Measurements from ENCODE around the gene DYRK1B.
"Not testable (repeated sequence)": the region's sequence is repeated elsewhere in the genome, so short reads cannot be mapped to it uniquely, and the experiment has no call there.

Gene DYRK1B

GRCh38 chr19:39833464-39834286 is at the start of gene DYRK1B:
DYRK1B (minus strand) TSS chr19:39834162; CDS start chr19:39831867, 2,295 bp downstream.
- DNase-seq (ENCODE audit: low read depth in 3 of 3) = peak; percentile 91 to 95 (median 94)

DNA sequence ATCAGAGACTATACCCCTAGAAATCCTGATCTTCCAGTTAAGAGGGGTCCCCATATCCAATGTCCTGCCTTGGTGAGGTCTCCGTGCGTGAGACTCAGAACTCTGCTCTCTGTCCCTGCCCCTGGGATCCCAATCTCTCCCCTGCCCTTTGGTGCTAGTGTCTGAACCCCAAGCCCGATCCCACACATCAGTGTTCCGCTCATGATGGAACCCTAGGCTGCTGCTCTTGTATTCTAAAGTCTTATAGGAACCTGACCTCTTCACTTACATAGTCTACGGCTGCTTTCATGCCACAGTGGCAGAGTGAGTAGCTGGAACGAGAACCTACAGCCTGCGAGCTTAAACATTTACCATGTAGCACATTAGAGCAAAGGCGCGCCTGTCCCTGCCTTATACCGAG is 48.7 kb upstream of the DYRK1B start:
- DNase-seq (ENCODE audit: low read depth in 3 of 3) = not testable (repeated sequence)

DNA sequence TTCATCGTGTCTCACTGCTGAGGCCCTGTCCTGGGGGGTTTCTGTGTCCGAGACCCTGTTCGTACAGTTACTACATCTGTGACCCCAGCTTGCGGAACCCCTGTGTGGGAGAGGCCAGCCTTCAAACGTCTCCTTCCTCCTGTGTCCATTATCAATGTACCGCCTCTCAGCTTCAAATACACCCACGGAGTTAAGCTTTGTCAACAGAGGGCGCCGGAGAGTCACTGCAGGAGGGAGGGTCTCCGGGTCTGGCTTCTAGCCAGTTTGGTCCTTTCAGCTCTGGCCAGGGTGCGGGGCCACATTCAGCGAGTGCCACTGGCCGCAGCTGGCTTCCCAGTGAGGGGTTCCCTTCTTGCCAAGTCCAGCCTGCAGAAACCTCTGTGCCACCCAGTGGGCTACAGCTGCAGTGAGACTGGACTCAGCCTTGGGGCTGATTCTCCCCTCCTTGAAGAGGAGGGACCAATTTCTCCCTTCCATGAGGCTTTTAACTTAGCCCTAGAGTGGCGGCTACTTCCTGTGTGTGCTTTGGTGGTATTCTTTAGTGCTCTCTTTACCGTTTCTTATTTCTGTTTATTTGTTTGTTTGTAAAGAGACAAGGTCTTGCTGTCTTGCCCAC is 47.6 kb upstream of the DYRK1B start:
- peak in 1 of 3 experiments; percentile 28 for DNase-seq (ENCODE audit: low read depth in 3 of 3)

DNA sequence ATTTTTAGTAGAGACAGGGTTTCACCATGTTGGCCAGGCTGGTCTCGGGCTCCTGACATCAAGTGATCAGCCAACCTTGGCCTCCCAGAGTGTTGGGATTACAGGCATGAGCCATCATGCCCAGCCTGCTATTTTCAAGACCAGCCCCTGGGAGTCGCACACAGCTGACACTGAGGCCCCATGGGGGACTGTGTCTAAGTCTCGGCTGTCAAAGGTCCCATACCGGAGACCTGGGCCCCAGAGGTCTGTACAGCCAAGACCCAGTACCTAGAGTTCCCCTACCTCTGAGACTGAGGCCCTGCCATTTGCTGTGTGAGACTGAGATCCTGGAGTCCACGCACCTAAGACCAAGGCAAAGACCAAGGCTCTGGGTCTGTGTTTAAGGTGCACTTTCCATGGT is 46.3 kb upstream of the DYRK1B start:
- not testable (repeated sequence) for DNase-seq (ENCODE audit: low read depth in 3 of 3)

DNA sequence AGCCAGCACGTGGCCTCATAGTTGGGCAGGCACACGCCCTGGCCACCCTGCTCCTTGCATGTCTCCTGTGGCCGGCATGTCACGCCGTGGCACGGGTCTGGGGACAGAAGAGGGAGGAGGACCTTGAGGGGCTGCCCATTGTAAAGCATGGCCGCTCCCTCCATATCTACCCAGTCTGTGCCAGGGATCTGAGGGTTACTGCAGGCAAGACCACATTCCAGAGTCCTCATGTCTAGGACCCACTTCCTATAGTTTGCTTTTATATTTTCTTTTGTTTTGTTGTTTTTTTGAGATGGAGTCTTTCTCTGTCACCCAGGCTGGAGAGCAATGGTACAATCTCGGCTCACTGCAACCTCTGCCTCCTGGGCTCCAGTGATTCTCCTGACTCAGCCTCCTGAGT is 45.8 kb upstream of the DYRK1B start:
- DNase-seq (ENCODE audit: low read depth in 3 of 3) = not testable (repeated sequence)

DNA sequence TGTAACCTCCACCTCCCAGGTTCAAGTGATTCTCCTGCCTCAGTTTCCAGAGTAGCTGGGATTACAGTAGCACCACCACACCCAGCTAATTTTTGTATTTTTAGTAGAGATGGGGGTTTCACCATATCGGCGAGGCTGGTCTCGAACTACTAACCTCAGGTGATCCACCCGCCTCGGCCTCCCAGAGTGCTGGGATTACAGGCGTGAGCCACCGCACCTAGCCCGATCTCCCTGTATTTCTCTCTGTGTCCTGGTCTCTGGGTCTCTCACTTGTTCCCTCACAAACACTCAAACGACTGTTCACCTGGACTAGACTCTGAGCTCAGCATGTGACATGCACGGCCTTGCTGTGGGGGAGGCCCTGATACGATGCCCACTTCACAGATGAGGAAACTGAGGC is 44.9 kb upstream of the DYRK1B start:
- DNase-seq (ENCODE audit: low read depth in 3 of 3) = not testable (repeated sequence)

DNA sequence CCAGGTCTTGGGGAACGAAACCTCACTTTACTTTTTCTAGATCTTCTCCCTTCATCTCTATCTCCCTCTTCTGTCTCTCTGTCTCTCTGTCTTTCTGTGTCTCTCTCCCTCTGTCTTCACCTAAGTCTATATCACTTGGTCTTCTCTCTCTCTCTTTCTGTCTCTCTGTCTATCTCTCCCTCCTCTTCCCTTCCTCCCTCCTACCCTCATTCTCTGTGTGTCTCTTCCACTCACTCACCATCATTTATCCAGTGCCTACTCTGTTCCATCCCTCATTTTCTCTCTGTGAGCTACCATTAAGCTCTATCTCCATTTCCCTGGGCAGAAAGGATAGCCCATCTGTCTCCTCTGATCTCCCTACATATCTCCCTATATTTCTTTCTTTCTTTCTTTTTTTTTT is 44.4 kb upstream of the DYRK1B start:
- DNase-seq (ENCODE audit: low read depth in 3 of 3) = no peak

- not testable (repeated sequence) for DNase-seq (ENCODE audit: low read depth in 3 of 3)
Observed at GRCh38 chr19:39877982-39878381, 44.0 kb upstream of the DYRK1B start.

DNA sequence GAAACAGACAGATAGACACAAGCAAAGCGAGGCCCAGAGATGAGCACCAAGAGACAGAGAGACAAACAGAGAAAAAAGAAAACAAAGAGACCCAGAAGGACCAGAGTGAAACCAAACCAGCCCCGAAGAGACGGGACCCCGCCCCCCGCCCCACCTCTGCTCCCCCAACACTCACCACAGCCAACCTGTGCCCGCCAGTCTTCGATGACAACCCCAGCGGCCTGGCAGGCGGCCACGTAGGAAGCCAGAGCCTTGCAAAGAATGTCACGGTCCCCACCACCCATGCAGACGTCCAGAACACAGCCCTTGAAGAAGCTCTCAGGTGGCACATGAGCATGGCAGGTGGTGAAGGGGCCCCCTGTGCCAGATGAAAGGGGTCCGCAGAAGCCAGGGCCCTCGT is 43.5 kb upstream of the DYRK1B start:
- not testable (repeated sequence) for DNase-seq (ENCODE audit: low read depth in 3 of 3)

DNA sequence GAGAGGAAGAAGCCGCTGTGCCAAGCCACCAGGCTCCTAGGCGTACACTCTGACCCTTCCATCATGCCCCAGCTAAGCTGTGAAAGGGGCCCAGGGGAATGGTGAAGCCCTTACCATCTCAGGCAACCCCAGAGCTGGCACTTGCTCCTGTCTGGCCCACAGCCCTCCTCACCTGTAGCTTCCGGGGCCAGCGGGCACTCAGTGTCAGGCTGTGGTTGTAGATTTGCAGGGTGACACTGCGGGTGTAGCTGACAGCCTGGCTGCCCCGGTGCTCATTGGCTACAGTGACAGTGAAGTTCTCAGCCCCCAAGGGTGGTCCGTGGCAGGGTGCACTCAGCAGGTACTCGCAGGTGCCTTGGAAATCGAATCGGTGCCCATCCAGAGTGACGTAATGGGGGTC is 42.5 kb upstream of the DYRK1B start:
- not testable (repeated sequence) for DNase-seq (ENCODE audit: low read depth in 3 of 3)

- not testable (repeated sequence) for DNase-seq (ENCODE audit: low read depth in 3 of 3)
Observed at GRCh38 chr19:39875401-39875864, 41.5 kb upstream of the DYRK1B start.

DNA sequence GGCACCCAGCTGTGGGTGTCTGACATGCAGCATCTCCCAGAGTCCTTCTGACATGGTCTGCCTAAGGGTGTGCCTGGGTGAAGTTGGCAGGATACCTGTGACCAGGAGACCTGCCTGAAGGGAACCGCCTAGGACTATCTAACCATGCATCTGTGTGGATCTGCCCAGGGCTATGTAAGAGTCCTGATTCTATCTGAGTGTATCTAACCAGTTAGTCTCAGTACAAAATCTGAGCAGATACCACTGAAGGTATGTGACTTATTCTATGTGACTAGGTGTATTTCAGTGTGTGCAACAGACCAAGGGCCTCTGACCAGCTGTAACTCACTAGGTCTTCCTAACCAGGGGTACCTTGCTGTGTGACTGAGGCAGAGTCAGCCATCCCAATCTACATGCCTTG is 40.4 kb upstream of the DYRK1B start:
- DNase-seq (ENCODE audit: low read depth in 3 of 3) = no peak

DNA sequence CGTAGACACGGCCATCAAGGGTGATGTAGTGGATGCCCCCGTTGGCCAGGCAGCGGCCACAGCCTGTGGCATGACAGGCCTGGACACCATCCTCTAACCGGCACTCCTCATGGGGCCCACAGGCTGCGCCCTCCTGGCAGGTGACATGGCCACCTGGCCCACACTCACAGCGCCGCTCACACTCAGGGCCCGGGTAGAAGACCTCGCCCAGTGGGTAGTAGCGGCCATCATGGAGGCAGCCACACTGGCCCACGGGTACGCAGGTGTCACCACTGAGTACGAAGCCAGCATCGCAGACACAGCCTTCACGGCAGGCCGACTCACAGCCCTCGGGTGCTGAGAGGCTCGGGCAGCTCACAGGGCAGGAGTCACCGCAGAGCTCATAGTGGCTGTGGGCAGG is 39.4 kb upstream of the DYRK1B start:
- no peak for DNase-seq (ENCODE audit: low read depth in 3 of 3)

DNA sequence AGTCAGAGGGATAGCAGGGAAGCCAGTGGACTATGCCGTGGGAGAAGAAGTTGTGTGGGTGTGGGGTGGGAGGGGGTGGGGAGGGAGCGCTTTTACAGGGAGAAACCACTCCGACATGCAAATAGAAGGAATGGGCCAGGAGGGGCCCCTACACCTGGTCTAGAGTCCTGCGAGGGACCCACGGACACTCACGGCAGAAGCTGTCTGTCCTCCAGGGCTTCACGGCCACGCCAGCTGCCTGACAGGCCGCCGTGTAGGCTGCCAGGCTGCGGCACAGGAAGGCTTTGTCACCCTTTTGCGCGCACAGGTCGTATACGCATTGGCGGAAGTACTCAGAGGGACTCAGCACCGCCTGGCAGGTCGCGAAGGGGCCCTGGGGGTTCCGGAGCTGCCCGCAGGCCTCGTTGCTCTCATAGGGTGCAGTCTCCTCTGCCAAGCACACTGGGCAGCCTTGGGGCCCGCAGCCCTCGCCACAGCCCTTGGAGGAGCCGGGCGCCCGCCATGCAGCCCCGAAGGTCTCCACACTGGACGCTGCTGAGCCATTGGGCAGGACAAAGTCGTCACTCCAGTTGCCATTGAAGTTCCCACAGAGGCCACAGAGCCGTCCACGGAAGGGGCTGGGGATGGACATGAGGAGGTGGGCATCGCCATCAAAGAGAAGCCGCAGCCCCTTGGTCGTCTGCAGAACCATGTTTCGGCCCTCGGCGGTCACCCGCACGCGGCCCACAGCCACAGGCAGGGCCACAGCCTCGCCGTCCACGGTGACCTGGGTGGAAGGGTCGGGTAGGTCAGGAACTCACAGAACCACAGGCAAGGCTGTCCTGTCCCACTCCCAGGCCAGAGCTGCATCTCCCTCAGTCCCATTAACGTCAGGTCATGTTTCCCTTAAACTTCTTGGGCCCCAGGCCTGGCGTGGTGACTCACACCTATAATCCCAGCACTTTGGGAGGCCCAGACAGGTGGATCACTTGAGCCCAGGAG is 38.2 kb upstream of the DYRK1B start:
- no peak for DNase-seq (ENCODE audit: low read depth in 3 of 3)

GRCh38 chr19:39871362-39871761 is 37.4 kb upstream of the DYRK1B start:
- DNase-seq (ENCODE audit: low read depth in 3 of 3) = no peak

- no peak for DNase-seq (ENCODE audit: low read depth in 3 of 3)
Observed at GRCh38 chr19:39870171-39870971, 36.4 kb upstream of the DYRK1B start.

DNA sequence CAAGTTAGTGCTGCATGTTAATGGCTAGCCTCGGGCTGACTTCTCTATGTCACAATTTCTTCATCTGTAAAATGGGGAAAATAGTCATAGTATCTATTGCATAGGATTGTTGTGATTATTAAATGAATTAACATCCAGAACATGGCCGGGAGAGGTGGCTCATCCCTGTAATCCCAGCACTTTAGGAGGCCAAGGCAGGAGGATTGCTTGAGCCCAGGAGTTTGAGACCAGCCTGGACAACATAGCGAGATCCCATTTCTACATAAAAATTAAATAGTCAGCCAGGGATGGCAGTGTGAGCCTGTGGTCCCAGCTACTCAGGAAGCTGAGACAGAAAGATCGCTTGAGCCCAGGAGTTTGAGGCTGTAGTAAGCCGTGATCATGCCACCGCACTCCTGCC is 34.0 kb upstream of the DYRK1B start:
- DNase-seq (ENCODE audit: low read depth in 3 of 3) = no peak

DNA sequence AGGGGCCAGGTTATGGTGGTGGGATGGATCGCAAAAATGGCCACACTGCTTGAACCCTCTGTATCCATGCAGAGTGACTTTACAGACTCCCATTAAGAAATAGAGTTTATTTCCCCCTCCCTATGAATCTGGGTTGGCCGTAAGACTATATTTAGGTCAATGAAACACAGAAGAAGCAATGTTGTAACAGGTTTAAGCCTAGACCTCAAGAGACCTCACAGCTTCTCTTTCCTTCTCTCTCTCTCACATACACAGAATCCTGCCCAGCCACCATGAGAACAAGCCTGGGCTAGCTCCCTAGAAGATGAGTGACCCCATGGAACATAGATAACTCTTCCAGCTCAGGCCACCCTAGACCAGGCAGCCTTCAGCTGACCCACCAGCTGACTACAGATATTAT is 33.2 kb upstream of the DYRK1B start:
- DNase-seq (ENCODE audit: low read depth in 3 of 3) = no peak

- DNase-seq (ENCODE audit: low read depth in 3 of 3) = no peak
Observed at GRCh38 chr19:39865953-39866352, 32.0 kb upstream of the DYRK1B start.

- DNase-seq (ENCODE audit: low read depth in 3 of 3) = no peak
Observed at GRCh38 chr19:39865186-39865585, 31.2 kb upstream of the DYRK1B start.

DNA sequence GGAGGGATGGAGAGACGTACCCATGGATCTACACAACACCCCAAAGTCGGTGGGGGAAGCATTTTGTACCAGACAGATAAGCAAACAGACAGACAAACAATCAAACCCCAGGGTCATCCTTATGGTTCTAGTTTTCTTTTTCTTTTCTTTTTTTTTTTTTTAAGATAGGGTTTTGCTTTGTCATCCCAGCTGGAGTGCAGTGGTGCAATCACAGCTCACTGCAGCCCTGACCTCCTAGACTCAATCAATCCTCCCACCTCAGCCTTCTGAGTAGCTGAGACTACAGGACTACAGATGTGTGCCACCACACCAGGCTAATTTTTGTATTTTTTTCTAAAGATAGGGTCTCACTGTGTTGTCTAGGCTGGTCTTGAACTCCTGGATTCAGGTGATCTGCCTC is 30.2 kb upstream of the DYRK1B start:
- DNase-seq (ENCODE audit: low read depth in 3 of 3) = no peak

All from stimulated activated CD4-positive, alpha-beta T cell treated with anti-CD3 and anti-CD28 coated beads, TNF-alpha, amount 100 ng/mL, for 24 hours (primary cell).